OCI-LY3 (cell line): ENCODE measurements around the gene FLVCR2.
A peak's percentile ranks its signal among the peaks of the same experiment; 100 is the strongest.

Experiments
- H2AFZ ChIP-seq: fragments of 200-600, 300-600 bp; shearing (Covaris generic); 2 replicates; pipeline ENCODE4 v1.6.0; 2014; ENCODE audit warnings: antibody characterized with exemption, low read depth, low read length
- H3K27ac ChIP-seq: fragments of 200-600, 300-600 bp; sonication (generic); 2 replicates; pipeline ENCODE4 v1.5.1; 2014; ENCODE audit warnings: mild to moderate bottlenecking, low read length, moderate library complexity, mixed read lengths
- H3K27me3 ChIP-seq: fragments of 200-600, 300-600 bp; sonication (generic); 2 replicates; pipeline ENCODE4 v1.6.1; 2014; ENCODE audit warnings: low read depth, low read length, mixed read lengths
- H3K36me3 ChIP-seq: fragments of 200-600, 300-600 bp; sonication (generic); replicated peaks from 2 replicates; pipeline ENCODE3; 2014; ENCODE audit warnings: low read depth, low read length, mixed read lengths
- H3K4me1 ChIP-seq: fragments of 300-600, 200-600 bp; sonication (generic); 2 replicates; pipeline ENCODE4 v1.6.1; 2014; ENCODE audit warnings: low read length, mixed read lengths
- H3K4me2 ChIP-seq: fragments of 200-600, 300-600 bp; sonication (generic); 2 replicates; pipeline ENCODE4 v1.6.1; 2014; ENCODE audit warnings: low read length, mixed read lengths
- H3K4me3 ChIP-seq: fragments of 300-600, 200-600 bp; sonication (generic); 2 replicates; pipeline ENCODE4 v1.5.1; 2014; ENCODE audit warnings: antibody characterized with exemption, mild to moderate bottlenecking, low read length, moderate library complexity
- H3K79me2 ChIP-seq: fragments of 300-600, 200-600 bp; shearing (Covaris generic); 2 replicates; pipeline ENCODE4 v1.6.1; 2014; ENCODE audit warnings: mild to moderate bottlenecking, low read length, mixed read lengths
- H3K9ac ChIP-seq: fragments of 300-600, 200-600 bp; shearing (Covaris generic); 2 replicates; pipeline ENCODE4 v1.6.0; 2014; ENCODE audit warnings: mild to moderate bottlenecking, low read length, moderate library complexity
- H3K9me3 ChIP-seq: fragments of 200-600, 300-600 bp; shearing (Covaris generic); 2 replicates; pipeline ENCODE4 v1.6.1; 2014; ENCODE audit warnings: low read length, mixed read lengths; ENCODE audit not compliant: insufficient read depth
- H4K20me1 ChIP-seq: fragments of 200-600, 300-600 bp; sonication (generic); 2 replicates; pipeline ENCODE4 v1.6.1; 2016; ENCODE audit warnings: low read length, mixed read lengths; ENCODE audit not compliant: insufficient read depth
- CTCF ChIP-seq: fragments of 200-600, 300-600 bp; sonication (generic); IDR thresholded peaks from 2 replicates; pipeline ENCODE4 v1.5.1; 2014; ENCODE audit warnings: antibody characterized with exemption, low read length, low read depth
- EZH2phosphoT487 ChIP-seq: fragments of 200-600 bp; shearing (Covaris generic); IDR thresholded peaks from 2 replicates; pipeline ENCODE4 v1.6.1; 2018; ENCODE audit warnings: antibody characterized with exemption, mixed run types, low read depth

Gene FLVCR2

GRCh38 chr14:75533791-75534555, 44.4 kb upstream of the FLVCR2 start:
- peak overlapping the region; percentile 54 for H3K4me3 ChIP-seq
- H3K79me2 ChIP-seq: peaks cover 100% of the 10 kb centered on the region
- no peak overlapping the region for H2AFZ ChIP-seq
- peak overlapping the region; percentile 61 for H3K4me2 ChIP-seq
- H3K9ac ChIP-seq: peak overlapping the region; percentile 75
- no peak for TF ChIP-seq EZH2phosphoT487
- no peak for TF ChIP-seq CTCF
- peaks cover 56% of the 10 kb centered on the region for H4K20me1 ChIP-seq
- peaks cover 78% of the 10 kb centered on the region for H3K36me3 ChIP-seq
- H3K4me1 ChIP-seq: peaks cover 94% of the 10 kb centered on the region
- no peaks in the 10 kb centered on the region for H3K27me3 ChIP-seq
- H3K9me3 ChIP-seq: no peaks in the 10 kb centered on the region
- peak overlapping the region; percentile 99 for H3K27ac ChIP-seq

- Histone ChIP-seq H3K79me2 (peaks cover 100% of the 10 kb centered on the region), H4K20me1 (peaks cover 52% of the 10 kb centered on the region)
Measured at GRCh38 chr14:75535164-75535898, 43.1 kb upstream of the FLVCR2 start.

DNA sequence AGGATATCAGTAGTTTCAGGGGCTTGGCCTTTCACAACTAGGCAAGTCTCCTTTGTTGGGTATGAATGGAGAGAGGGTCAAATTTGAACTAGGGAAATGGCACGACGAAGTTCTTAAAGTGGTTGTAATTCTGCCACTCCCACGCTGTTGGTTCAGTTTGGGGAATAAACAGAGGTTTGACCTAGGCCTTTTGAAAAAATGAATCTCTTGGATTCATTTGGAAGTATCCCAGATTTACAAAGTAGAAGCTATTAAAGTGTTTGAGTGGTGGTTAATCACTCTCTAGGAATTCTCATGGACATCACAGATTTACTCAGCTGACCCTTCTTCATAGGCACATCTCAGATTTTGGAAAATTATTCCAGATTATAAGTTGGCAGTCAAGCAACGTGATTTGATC, 41.3 kb upstream of the FLVCR2 start:
- Histone ChIP-seq H4K20me1 (peaks cover 39% of the 10 kb centered on the region), H3K4me2 (peak overlapping the region; percentile 23), H3K79me2 (peaks cover 100% of the 10 kb centered on the region), H3K9me3 (no peaks in the 10 kb centered on the region), H2AFZ (no peak overlapping the region), H3K27ac (peak overlapping the region; percentile 99), H3K9ac (peak overlapping the region; percentile 94), H3K27me3 (no peaks in the 10 kb centered on the region), H3K36me3 (peaks cover 65% of the 10 kb centered on the region), H3K4me1 (peaks cover 97% of the 10 kb centered on the region), H3K4me3 (peak overlapping the region; percentile 23; the same call in 1 of the 2 replicates)
- TF ChIP-seq EZH2phosphoT487: no peak
- TF ChIP-seq CTCF: no peak

More at GRCh38 chr14:75535164-75535898, 43.1 kb upstream of the FLVCR2 start:
- H3K4me2 ChIP-seq: peak overlapping the region; percentile 61
- peak overlapping the region; percentile 5; the same call in 1 of the 2 replicates for H3K4me3 ChIP-seq
- peak overlapping the region; percentile 99 for H3K27ac ChIP-seq
- H3K9ac ChIP-seq: peak overlapping the region; percentile 75
- H3K9me3 ChIP-seq: no peaks in the 10 kb centered on the region
- peaks cover 69% of the 10 kb centered on the region for H3K36me3 ChIP-seq
- H3K27me3 ChIP-seq: no peaks in the 10 kb centered on the region
- TF ChIP-seq EZH2phosphoT487: no peak
- no peak for TF ChIP-seq CTCF
- H2AFZ ChIP-seq: no peak overlapping the region
- H3K4me1 ChIP-seq: peaks cover 95% of the 10 kb centered on the region

DNA sequence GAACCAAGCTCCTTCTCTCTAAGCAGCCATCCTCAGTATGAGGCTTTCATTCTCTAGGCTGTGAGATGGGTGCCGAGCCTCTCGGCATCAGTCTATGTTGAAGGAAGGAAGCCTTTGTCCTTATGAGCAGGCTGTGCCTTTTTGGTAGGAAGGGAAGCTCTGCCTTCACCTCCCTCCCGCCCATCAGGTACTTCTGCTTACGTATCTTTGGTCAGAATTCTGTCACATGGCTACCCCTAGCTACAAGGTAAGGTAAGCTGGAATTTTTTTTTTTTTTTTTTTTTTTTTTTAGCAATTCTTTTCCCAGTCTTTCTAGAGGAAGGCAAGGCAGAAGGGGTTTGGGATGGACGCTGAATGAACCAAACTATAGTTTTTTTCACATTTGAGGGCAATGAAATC, 39.3 kb upstream of the FLVCR2 start:
- H4K20me1 ChIP-seq: peaks cover 23% of the 10 kb centered on the region
- peaks cover 95% of the 10 kb centered on the region for H3K4me1 ChIP-seq
- H3K9ac ChIP-seq: peak overlapping the region; percentile 94
- no peak overlapping the region for H2AFZ ChIP-seq
- peak overlapping the region; percentile 99 for H3K27ac ChIP-seq
- peak overlapping the region; percentile 72 for H3K4me2 ChIP-seq
- peaks cover 98% of the 10 kb centered on the region for H3K79me2 ChIP-seq
- TF ChIP-seq CTCF: no peak
- TF ChIP-seq EZH2phosphoT487: no peak
- peak overlapping the region; percentile 52; the same call in 1 of the 2 replicates for H3K4me3 ChIP-seq
- no peaks in the 10 kb centered on the region for H3K27me3 ChIP-seq
- H3K36me3 ChIP-seq: peaks cover 59% of the 10 kb centered on the region
- H3K9me3 ChIP-seq: no peaks in the 10 kb centered on the region
